Breast epithelium (tissue), 3 donors: ENCODE results near the gene ACTRT2.

Experiments used
- CTCF ChIP-seq, 3 donors: fragments of 450-650 bp; IDR thresholded peaks; one replicate each; pipeline ENCODE4 v1.5.1; 2016 to 2017; ENCODE audit warnings: antibody characterized with exemption in 3 of 3, mild to moderate bottlenecking in 3 of 3, moderate library complexity in 3 of 3
- POLR2A ChIP-seq: fragments of 450-650 bp; IDR thresholded peaks from one replicate; pipeline ENCODE4 v1.6.1; 2016; ENCODE audit warnings: antibody characterized with exemption, mild to moderate bottlenecking, moderate library complexity
- POLR2AphosphoS5 ChIP-seq, 3 donors: sonication (generic); formaldehyde crosslinking; IDR thresholded peaks; one replicate each; pipeline ENCODE4 v1.6.1; 2017; ENCODE audit warnings: antibody characterized with exemption in 3 of 3

- TF ChIP-seq CTCF (IDR thresholded peaks at IDR 0.05) = no peak
- TF ChIP-seq POLR2A = no peak
- no peak for TF ChIP-seq POLR2AphosphoS5 (IDR thresholded peaks at IDR 0.05)
These were observed 49.7 kb upstream of the ACTRT2 start for GRCh38 chr1:2971609-2972008.
